HCT116 (cell line): ENCODE data around the gene ADD3. TPM values are rescaled to one million over a fixed set of nuclear protein-coding genes. Genes with fewer than 3 reads are reported as not detected.

Experiments
- ATAC-seq: fragments of 200-7000 bp; cut with Tn5 transposase; 2 replicates; pipeline ENCODE4 v1.9.1; 2020; ENCODE audit warnings: mild to moderate bottlenecking, moderate library complexity
- BruUV-seq: library from RNA; stranded (reverse); fragments of 400-500 nt; replicated peaks from 2 replicates; lab custom pipeline; 2021; lab: Mats Ljungman, UMichigan
- CTCF ChIA-PET: fragments of 300-600 bp; sonication (Branson Sonifier 250); formaldehyde crosslinking; loops from one replicate; lab custom pipeline; 2021; ENCODE audit warnings: antibody characterized with exemption; lab: Charles Lee
- POLR2A ChIA-PET: fragments of 300-600, 350-600 bp; sonication (Branson Sonifier 250); formaldehyde crosslinking; loops from one replicate; lab custom pipeline; 2021; ENCODE audit warnings: antibody characterized with exemption; lab: Charles Lee
- RAD21 ChIA-PET, 2 experiments: fragments of 300-600 bp; sonication (Branson Sonifier 250); formaldehyde crosslinking; loops; one replicate each; lab custom pipeline; 2023; ENCODE audit warnings: low total read pairs in 2 of 2; ENCODE audit not compliant: uncharacterized antibody in 2 of 2, unreplicated experiment in 2 of 2, low non-redundant PET in 1 of 2; lab: Charles Lee
- DNase-seq: peaks from one replicate; pipeline ENCODE4 v3.0.0-alpha.2; 2010; ENCODE audit warnings: low read depth, low spot score
- H2AFZ ChIP-seq: fragments of 200-600 bp; shearing (Covaris generic), sonication (generic); 2 replicates; pipeline ENCODE4 v1.6.1; 2017; ENCODE audit warnings: low read depth, mixed run types, mixed read lengths, antibody characterized with exemption, low read length; ENCODE audit not compliant: poor library complexity, severe bottlenecking
- H3K27ac ChIP-seq: 2 replicates; pipeline ENCODE4 v1.5.1; 2012; ENCODE audit warnings: low read depth, low read length
- H3K27me3 ChIP-seq: fragments of 200-600 bp; sonication (generic); 2 replicates; pipeline ENCODE4 v1.6.1; 2016; ENCODE audit warnings: mixed run types, low read length, mixed read lengths; ENCODE audit not compliant: insufficient read depth
- H3K36me3 ChIP-seq, 2 experiments: fragments of 200-500 bp in 1 of 2; fragments of 200-600 bp in 1 of 2; sonication (Bioruptor generic) in 1 of 2; sonication (generic) in 1 of 2; 2 replicates each; pipeline versions ENCODE4 v1.5.1 to v1.6.1; 2014 to 2016; ENCODE audit warnings: low read length in 2 of 2, inconsistent platforms in 1 of 2, mixed read lengths in 1 of 2, mixed run types in 1 of 2; ENCODE audit not compliant: insufficient read depth in 2 of 2, control insufficient read depth in 1 of 2
- H3K4me1 ChIP-seq, 2 experiments: fragments of 200-600 bp in 1 of 2; sonication (generic) in 1 of 2; 2 replicates each; pipeline versions ENCODE4 v1.5.1 to v1.6.1; 2012 to 2017; ENCODE audit warnings: low read length in 2 of 2, inconsistent platforms in 1 of 2, mild to moderate bottlenecking in 1 of 2, mixed read lengths in 1 of 2, mixed run types in 1 of 2, moderate library complexity in 1 of 2; ENCODE audit not compliant: insufficient read depth in 2 of 2, control insufficient read depth in 1 of 2
- H3K4me2 ChIP-seq: fragments of 200-600 bp; sonication (generic); 2 replicates; pipeline ENCODE4 v1.6.1; 2017; ENCODE audit warnings: mixed run types, low read length, mixed read lengths
- H3K4me3 ChIP-seq, 2 experiments: fragments of 200-600 bp in 1 of 2; sonication (generic) in 1 of 2; replicated peaks in 1 of 2; 2 replicates each; pipeline ENCODE4 v1.5.1; 2011 to 2016; ENCODE audit warnings: low read length in 2 of 2, control low read depth in 1 of 2, low read depth in 1 of 2, mild to moderate bottlenecking in 1 of 2, mixed read lengths in 1 of 2, mixed run types in 1 of 2
- H3K79me2 ChIP-seq: fragments of 200-600 bp; sonication (generic); 2 replicates; pipeline ENCODE4 v1.6.1; 2017; ENCODE audit warnings: mild to moderate bottlenecking, mixed run types, low read length, moderate library complexity, mixed read lengths; ENCODE audit not compliant: insufficient read depth
- H3K9ac ChIP-seq: fragments of 200-600 bp; sonication (generic); 2 replicates; pipeline ENCODE4 v1.6.1; 2016; ENCODE audit warnings: low read length, mixed read lengths
- H3K9me2 ChIP-seq: fragments of 200-600 bp; sonication (generic), shearing (Covaris generic); 2 replicates; pipeline ENCODE4 v1.6.1; 2017; ENCODE audit warnings: mixed run types, mild to moderate bottlenecking, moderate library complexity; ENCODE audit not compliant: insufficient read depth
- H3K9me3 ChIP-seq, 2 experiments: fragments of 200-500 bp in 1 of 2; fragments of 200-600 bp in 1 of 2; sonication (Bioruptor generic) in 1 of 2; sonication (generic) in 1 of 2; 2 replicates each; pipeline ENCODE4 v1.6.1; 2014 to 2017; ENCODE audit warnings: low read length in 2 of 2, mixed read lengths in 2 of 2, inconsistent platforms in 1 of 2, low read depth in 1 of 2, mild to moderate bottlenecking in 1 of 2, mixed run types in 1 of 2, moderate library complexity in 1 of 2; ENCODE audit not compliant: control insufficient read depth in 1 of 2, insufficient read depth in 1 of 2
- H4K20me1 ChIP-seq: fragments of 200-600 bp; sonication (generic), shearing (Covaris generic); 2 replicates; pipeline ENCODE4 v1.6.1; 2017; ENCODE audit warnings: mixed run types, mild to moderate bottlenecking, moderate library complexity; ENCODE audit not compliant: insufficient read depth
- ATF3 ChIP-seq: IDR thresholded peaks from 2 replicates; pipeline ENCODE4 v1.6.1; 2012
- CBX3 ChIP-seq: IDR thresholded peaks from 2 replicates; pipeline ENCODE4 v1.6.1; 2012; ENCODE audit warnings: low read depth
- CEBPB ChIP-seq: IDR thresholded peaks from 2 replicates; pipeline ENCODE4 v1.6.1; 2012; ENCODE audit warnings: low read depth
- ELF1 ChIP-seq: IDR thresholded peaks from 2 replicates; pipeline ENCODE4 v1.6.1; 2012; ENCODE audit warnings: low read depth, borderline replicate concordance
- EZH2 ChIP-seq: fragments of 200-600 bp; sonication (generic); IDR thresholded peaks from 2 replicates; pipeline ENCODE4 v1.6.1; 2017; ENCODE audit warnings: antibody characterized with exemption, mixed run types
- EZH2phosphoT487 ChIP-seq: fragments of 200-600 bp; IDR thresholded peaks from 2 replicates; pipeline ENCODE4 v1.6.1; 2018; ENCODE audit warnings: antibody characterized with exemption, borderline replicate concordance
- JUND ChIP-seq: IDR thresholded peaks from 2 replicates; pipeline ENCODE4 v1.6.1; 2012
- MAX ChIP-seq: IDR thresholded peaks from 2 replicates; pipeline ENCODE4 v1.6.1; 2012
- POLR2A ChIP-seq: IDR thresholded peaks from 2 replicates; pipeline ENCODE4 v1.7.0; 2011; ENCODE audit warnings: borderline replicate concordance; ENCODE audit not compliant: insufficient read depth, insufficient read length; ENCODE audit errors: extremely low read depth
- POLR2AphosphoS5 ChIP-seq: IDR thresholded peaks from 2 replicates; pipeline ENCODE4 v1.6.1; 2011; ENCODE audit warnings: mild to moderate bottlenecking, low read depth, low read length, moderate library complexity
- SIN3A ChIP-seq: IDR thresholded peaks from 2 replicates; pipeline ENCODE4 v1.6.1; 2012; ENCODE audit warnings: low read depth
- SRF ChIP-seq: IDR thresholded peaks from 2 replicates; pipeline ENCODE4 v1.6.1; 2012; ENCODE audit warnings: low read depth
- TCF7L2 ChIP-seq: IDR thresholded peaks from 2 replicates; pipeline ENCODE4 v1.7.0; 2011; ENCODE audit warnings: borderline replicate concordance, inconsistent platforms; ENCODE audit not compliant: insufficient read depth, insufficient read length; ENCODE audit errors: extremely low read depth
- YY1 ChIP-seq: IDR thresholded peaks from 2 replicates; pipeline ENCODE4 v1.6.1; 2011; ENCODE audit warnings: low read length, low read depth, moderate library complexity, mild to moderate bottlenecking; ENCODE audit not compliant: insufficient replicate concordance; ENCODE audit errors: extremely low read depth
- intact Hi-C: fragments of 100-400 bp; cut with micrococcal nuclease; formaldehyde crosslinking; loops from 2 replicates; pipeline ENCODE4 v1.10.0; 2022
- total RNA-seq: library from RNA; stranded (reverse); gene quantifications from one replicate; pipeline ENCODE4 v1.2.1, GENCODE V29; 2021; ENCODE audit not compliant: unreplicated experiment
- TF ChIP-seq, protein P1 (sequence below): IDR thresholded peaks from 2 replicates; pipeline ENCODE4 v1.6.1; 2011; ENCODE audit warnings: mild to moderate bottlenecking, low read length, moderate library complexity; ENCODE audit not compliant: insufficient replicate concordance; ENCODE audit errors: extremely low read depth
- TF ChIP-seq, protein P2 (sequence below): IDR thresholded peaks from 2 replicates; pipeline ENCODE4 v1.6.1; 2012; ENCODE audit warnings: low read depth

The ADD3 gene
- total RNA-seq, 1 experiment from 2014 or later: 41.1 TPM

DNA sequence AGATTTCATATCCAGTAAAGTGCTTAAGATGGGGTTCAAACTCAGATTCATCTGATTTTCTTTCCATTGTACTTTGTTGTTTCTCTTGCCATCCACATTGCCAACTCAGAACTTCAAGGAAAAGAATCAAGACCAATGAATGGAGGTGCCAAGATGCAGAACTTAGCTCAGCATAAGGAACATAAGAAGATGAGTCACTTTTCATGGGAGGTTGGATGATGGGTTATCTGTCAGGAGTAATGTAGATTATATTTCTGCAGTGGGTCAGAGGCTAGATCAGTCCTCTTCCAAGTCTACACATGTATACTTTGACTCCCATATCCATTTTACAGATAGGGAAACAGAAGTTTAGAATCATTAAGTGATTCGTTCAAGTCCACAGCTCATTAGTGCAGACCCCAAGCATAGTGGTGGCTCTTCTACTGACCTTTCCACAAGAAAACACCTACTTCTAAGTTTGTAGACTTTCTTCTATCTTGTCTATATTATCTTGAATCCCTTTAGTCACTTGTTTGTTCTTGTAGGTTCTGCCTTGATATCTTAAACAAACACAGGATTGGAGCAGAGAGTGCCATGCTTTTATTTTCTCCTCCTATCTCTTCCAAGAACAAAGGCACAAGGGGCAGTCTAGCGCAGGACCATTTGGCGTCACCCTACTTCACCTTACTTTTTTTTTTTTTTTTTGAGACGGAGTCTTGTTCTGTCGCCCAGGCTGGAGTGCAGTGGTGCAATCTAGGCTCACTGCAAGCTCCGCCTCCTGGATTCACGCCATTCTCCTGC lies 14.0 kb upstream of the ADD3 start:
- TF ChIP-seq SIN3A: no peak
- TF ChIP-seq CEBPB: no peak
- no peak for TF ChIP-seq MAX
- no peak for TF ChIP-seq ELF1
- no peak for TF ChIP-seq EZH2phosphoT487
- TF ChIP-seq SRF: no peak
- no peak for TF ChIP-seq CBX3
- TF ChIP-seq YY1: no peak
- TF ChIP-seq POLR2A: no peak
- no peak for TF ChIP-seq TCF7L2
- TF ChIP-seq, protein P1, sequence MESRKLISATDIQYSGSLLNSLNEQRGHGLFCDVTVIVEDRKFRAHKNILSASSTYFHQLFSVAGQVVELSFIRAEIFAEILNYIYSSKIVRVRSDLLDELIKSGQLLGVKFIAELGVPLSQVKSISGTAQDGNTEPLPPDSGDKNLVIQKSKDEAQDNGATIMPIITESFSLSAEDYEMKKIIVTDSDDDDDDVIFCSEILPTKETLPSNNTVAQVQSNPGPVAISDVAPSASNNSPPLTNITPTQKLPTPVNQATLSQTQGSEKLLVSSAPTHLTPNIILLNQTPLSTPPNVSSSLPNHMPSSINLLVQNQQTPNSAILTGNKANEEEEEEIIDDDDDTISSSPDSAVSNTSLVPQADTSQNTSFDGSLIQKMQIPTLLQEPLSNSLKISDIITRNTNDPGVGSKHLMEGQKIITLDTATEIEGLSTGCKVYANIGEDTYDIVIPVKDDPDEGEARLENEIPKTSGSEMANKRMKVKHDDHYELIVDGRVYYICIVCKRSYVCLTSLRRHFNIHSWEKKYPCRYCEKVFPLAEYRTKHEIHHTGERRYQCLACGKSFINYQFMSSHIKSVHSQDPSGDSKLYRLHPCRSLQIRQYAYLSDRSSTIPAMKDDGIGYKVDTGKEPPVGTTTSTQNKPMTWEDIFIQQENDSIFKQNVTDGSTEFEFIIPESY: no peak
- TF ChIP-seq JUND: no peak
- TF ChIP-seq POLR2AphosphoS5: no peak
- TF ChIP-seq EZH2: no peak
- TF ChIP-seq ATF3: no peak
- TF ChIP-seq, protein P2, sequence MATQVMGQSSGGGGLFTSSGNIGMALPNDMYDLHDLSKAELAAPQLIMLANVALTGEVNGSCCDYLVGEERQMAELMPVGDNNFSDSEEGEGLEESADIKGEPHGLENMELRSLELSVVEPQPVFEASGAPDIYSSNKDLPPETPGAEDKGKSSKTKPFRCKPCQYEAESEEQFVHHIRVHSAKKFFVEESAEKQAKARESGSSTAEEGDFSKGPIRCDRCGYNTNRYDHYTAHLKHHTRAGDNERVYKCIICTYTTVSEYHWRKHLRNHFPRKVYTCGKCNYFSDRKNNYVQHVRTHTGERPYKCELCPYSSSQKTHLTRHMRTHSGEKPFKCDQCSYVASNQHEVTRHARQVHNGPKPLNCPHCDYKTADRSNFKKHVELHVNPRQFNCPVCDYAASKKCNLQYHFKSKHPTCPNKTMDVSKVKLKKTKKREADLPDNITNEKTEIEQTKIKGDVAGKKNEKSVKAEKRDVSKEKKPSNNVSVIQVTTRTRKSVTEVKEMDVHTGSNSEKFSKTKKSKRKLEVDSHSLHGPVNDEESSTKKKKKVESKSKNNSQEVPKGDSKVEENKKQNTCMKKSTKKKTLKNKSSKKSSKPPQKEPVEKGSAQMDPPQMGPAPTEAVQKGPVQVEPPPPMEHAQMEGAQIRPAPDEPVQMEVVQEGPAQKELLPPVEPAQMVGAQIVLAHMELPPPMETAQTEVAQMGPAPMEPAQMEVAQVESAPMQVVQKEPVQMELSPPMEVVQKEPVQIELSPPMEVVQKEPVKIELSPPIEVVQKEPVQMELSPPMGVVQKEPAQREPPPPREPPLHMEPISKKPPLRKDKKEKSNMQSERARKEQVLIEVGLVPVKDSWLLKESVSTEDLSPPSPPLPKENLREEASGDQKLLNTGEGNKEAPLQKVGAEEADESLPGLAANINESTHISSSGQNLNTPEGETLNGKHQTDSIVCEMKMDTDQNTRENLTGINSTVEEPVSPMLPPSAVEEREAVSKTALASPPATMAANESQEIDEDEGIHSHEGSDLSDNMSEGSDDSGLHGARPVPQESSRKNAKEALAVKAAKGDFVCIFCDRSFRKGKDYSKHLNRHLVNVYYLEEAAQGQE: no peak
- Histone ChIP-seq H3K79me2 (no peaks in the 10 kb centered on the region), H2AFZ (no peak overlapping the region), H3K27ac (no peak overlapping the region), H3K4me2 (no peak overlapping the region), H4K20me1 (no peaks in the 10 kb centered on the region), H3K9ac (no peak overlapping the region), H3K4me1 (no peaks in the 10 kb centered on the region), H3K27me3 (no peaks in the 10 kb centered on the region), H3K4me3 (no peak overlapping the region), H3K36me3 (no peaks in the 10 kb centered on the region), H3K9me3 (no peaks in the 10 kb centered on the region), H3K9me2 (no peaks in the 10 kb centered on the region)
- POLR2A ChIA-PET: interaction anchor here (0.6 kb wide), 1 partner anchor 13 kb away, joined by 3 read pairs; no protein-coding TSS in a partner anchor
- RAD21 ChIA-PET: no interaction called here
- CTCF ChIA-PET: no interaction called here
- ATAC-seq (no peak), DNase-seq (no peak)
- intact Hi-C loops: no loop called here
- BruUV-seq: no TSS peak
